HG03354 (cell line): Measurements from ENCODE around the gene SINHCAF.
"Not testable (repeated sequence)": the region's sequence is repeated elsewhere in the genome, so short reads cannot be mapped to it uniquely, and the experiment has no call there.

Experiments
- ATAC-seq: cut with Tn5 transposase; IDR thresholded peaks from one replicate; pipeline ENCODE4 v1.9.1; 2021; ENCODE audit warnings: mild to moderate bottlenecking; ENCODE audit not compliant: unreplicated experiment, poor library complexity, severe bottlenecking

SINHCAF gene

GRCh38 chr12:31325877-31326631 is at the start of gene SINHCAF:
SINHCAF (minus strand) TSS chr12:31326150; CDS start chr12:31298204, 27,946 bp downstream.
- peak; percentile 49 for ATAC-seq

GRCh38 chr12:31375422-31375821 is 49.5 kb upstream of the SINHCAF start:
- ATAC-seq: not testable (repeated sequence)

- no peak for ATAC-seq
Measured at GRCh38 chr12:31371256-31371620, 45.3 kb upstream of the SINHCAF start.

- no peak for ATAC-seq
Measured at GRCh38 chr12:31370531-31371255, 44.7 kb upstream of the SINHCAF start.

- no peak for ATAC-seq
Measured at GRCh38 chr12:31369712-31370521, 44.0 kb upstream of the SINHCAF start.

GRCh38 chr12:31368666-31369361 is 42.9 kb upstream of the SINHCAF start:
- no peak for ATAC-seq

GRCh38 chr12:31366104-31366621 is 40.2 kb upstream of the SINHCAF start:
- no peak for ATAC-seq

- no peak for ATAC-seq
Measured at GRCh38 chr12:31363831-31364230, 37.9 kb upstream of the SINHCAF start.

- ATAC-seq: peak; percentile 11
Measured at GRCh38 chr12:31363416-31363809, 37.5 kb upstream of the SINHCAF start.

GRCh38 chr12:31362759-31363415 is 36.9 kb upstream of the SINHCAF start:
- peak; percentile 71 for ATAC-seq

- ATAC-seq: peak; percentile 58
Measured at GRCh38 chr12:31362115-31362758, 36.3 kb upstream of the SINHCAF start.

GRCh38 chr12:31361730-31362114 is 35.8 kb upstream of the SINHCAF start:
- no peak for ATAC-seq

GRCh38 chr12:31355747-31356107 is 29.8 kb upstream of the SINHCAF start:
- no peak for ATAC-seq

- no peak for ATAC-seq
Measured at GRCh38 chr12:31353750-31354708, 28.1 kb upstream of the SINHCAF start.

GRCh38 chr12:31346267-31346666 is 20.3 kb upstream of the SINHCAF start:
- no peak for ATAC-seq

- ATAC-seq: no peak
Measured at GRCh38 chr12:31343139-31343538, 17.2 kb upstream of the SINHCAF start.

- no peak for ATAC-seq
Measured at GRCh38 chr12:31342286-31342685, 16.3 kb upstream of the SINHCAF start.
